Effector memory CD8-positive, alpha-beta T cell (primary cell): Measurements from ENCODE around the gene OGFOD3.
"Not testable (repeated sequence)": the region's sequence is repeated elsewhere in the genome, so short reads cannot be mapped to it uniquely, and the experiment has no call there.

ENCODE experiments used
- ATAC-seq: fragments of 150-1000 bp; cut with Tn5 transposase; replicated peaks from 2 replicates; pipeline ENCODE4 v1.10.0; 2021; ENCODE audit warnings: mild to moderate bottlenecking, moderate library complexity
- DNase-seq, 3 experiments: peaks; one replicate each; pipeline ENCODE4 v3.0.0; 2021
- H3K27ac Mint-ChIP-seq, 2 donors: one replicate each; pipeline ENCODE4 v1.8.0; 2022; ENCODE audit warnings: mild to moderate bottlenecking in 2 of 2, mixed read lengths in 2 of 2, moderate library complexity in 2 of 2
- H3K27me3 Mint-ChIP-seq, 2 donors: one replicate each; pipeline ENCODE4 v1.8.0; 2022; ENCODE audit warnings: mixed read lengths in 2 of 2
- H3K36me3 Mint-ChIP-seq: one replicate; pipeline ENCODE4 v1.8.0; 2022; ENCODE audit warnings: mild to moderate bottlenecking, moderate library complexity, mixed read lengths; ENCODE audit not compliant: insufficient read depth
- H3K4me1 Mint-ChIP-seq, 2 donors: one replicate each; pipeline ENCODE4 v1.8.0; 2022; ENCODE audit warnings: low read depth in 2 of 2, mixed read lengths in 2 of 2
- H3K4me3 Mint-ChIP-seq, 2 donors: one replicate each; pipeline ENCODE4 v1.8.0; 2022; ENCODE audit warnings: mild to moderate bottlenecking in 2 of 2, mixed read lengths in 2 of 2, moderate library complexity in 2 of 2
- H3K9me3 Mint-ChIP-seq, 2 donors: one replicate each; pipeline ENCODE4 v1.8.0; 2022; ENCODE audit warnings: mixed read lengths in 2 of 2

Gene OGFOD3

GRCh38 chr17:82453706-82454105 is 35.3 kb upstream of the OGFOD3 start:
- not testable (repeated sequence) for ATAC-seq, H3K27ac Mint-ChIP-seq

GRCh38 chr17:82453151-82453550 is 34.8 kb upstream of the OGFOD3 start:
- DNase-seq, H3K4me3 Mint-ChIP-seq, H3K27ac Mint-ChIP-seq, H3K27me3 Mint-ChIP-seq, ATAC-seq, H3K9me3 Mint-ChIP-seq: not testable (repeated sequence)
- Mint-ChIP-seq H3K4me1 (peaks cover 22 to 32% of the 10 kb centered on the region in 2 donors), H3K36me3 (peaks cover 27% of the 10 kb centered on the region)

More at GRCh38 chr17:82453706-82454105, 35.3 kb upstream of the OGFOD3 start:
- not testable (repeated sequence) for DNase-seq, H3K9me3 Mint-ChIP-seq, H3K27me3 Mint-ChIP-seq, H3K4me3 Mint-ChIP-seq
- Mint-ChIP-seq H3K4me1 (peaks cover 22 to 32% of the 10 kb centered on the region in 2 donors), H3K36me3 (peaks cover 31% of the 10 kb centered on the region)

GRCh38 chr17:82452162-82452561 is 33.8 kb upstream of the OGFOD3 start:
- no peaks in the 10 kb centered on the region for H3K27me3 Mint-ChIP-seq
- ATAC-seq, result no peak

GRCh38 chr17:82450357-82451106 is 32.1 kb upstream of the OGFOD3 start, which contains the start of gene CYBC1:
TSS of gene CYBC1 (minus strand) at chr17:82450752. CDS start at chr17:82449254, 1,498 bp downstream.
- no peaks in the 10 kb centered on the region for H3K9me3 Mint-ChIP-seq
- H3K4me1 Mint-ChIP-seq, result peaks cover 19 to 31% of the 10 kb centered on the region in 2 donors
- H3K27me3 Mint-ChIP-seq, result no peaks in the 10 kb centered on the region
- H3K36me3 Mint-ChIP-seq, result peaks cover 33% of the 10 kb centered on the region
- H3K27ac Mint-ChIP-seq, result peak within 1 kb of the TSS; percentile 97 to 98
- peak within 1 kb of the TSS; percentile 95 to 96 for H3K4me3 Mint-ChIP-seq
- ATAC-seq, result peak; percentile 63
- DNase-seq, result peak; percentile 89 to 92 (median 91)

More at GRCh38 chr17:82452162-82452561, 33.8 kb upstream of the OGFOD3 start:
- H3K4me3 Mint-ChIP-seq, result peak overlapping the region in 1 of 2 donors; percentile 26
- no peak for DNase-seq
- peak overlapping the region in 1 of 2 donors; percentile 76 for H3K27ac Mint-ChIP-seq
- no peaks in the 10 kb centered on the region for H3K9me3 Mint-ChIP-seq
- H3K36me3 Mint-ChIP-seq, result peaks cover 24% of the 10 kb centered on the region
- H3K4me1 Mint-ChIP-seq, result peaks cover 17 to 29% of the 10 kb centered on the region in 2 donors

- peaks cover 33% of the 10 kb centered on the region for H3K36me3 Mint-ChIP-seq
- H3K4me1 Mint-ChIP-seq, result peaks cover 19 to 31% of the 10 kb centered on the region in 2 donors
- peak overlapping the region; percentile 97 to 98 for H3K27ac Mint-ChIP-seq
- DNase-seq (peak in 1 of 3 experiments; percentile 17), ATAC-seq (peak; percentile 2)
- peak overlapping the region; percentile 95 to 96 for H3K4me3 Mint-ChIP-seq
- no peaks in the 10 kb centered on the region for H3K27me3 Mint-ChIP-seq
- no peaks in the 10 kb centered on the region for H3K9me3 Mint-ChIP-seq
Observed at GRCh38 chr17:82449883-82450356, 31.5 kb upstream of the OGFOD3 start.

GRCh38 chr17:82449131-82449882 is 30.9 kb upstream of the OGFOD3 start:
- H3K27ac Mint-ChIP-seq, result peak overlapping the region; percentile 97 to 98
- H3K36me3 Mint-ChIP-seq, result peaks cover 38% of the 10 kb centered on the region
- peak overlapping the region; percentile 95 to 96 for H3K4me3 Mint-ChIP-seq
- no peaks in the 10 kb centered on the region for H3K9me3 Mint-ChIP-seq
- DNase-seq (peak; percentile 76 to 80 (median 78)), ATAC-seq (peak; percentile 76)
- H3K4me1 Mint-ChIP-seq, result peaks cover 19 to 31% of the 10 kb centered on the region in 2 donors
- H3K27me3 Mint-ChIP-seq, result no peaks in the 10 kb centered on the region

- Mint-ChIP-seq H3K36me3 (peaks cover 46% of the 10 kb centered on the region), H3K4me3 (peak overlapping the region; percentile 55 to 61), H3K27ac (peak overlapping the region; percentile 62 to 90), H3K27me3 (no peaks in the 10 kb centered on the region), H3K4me1 (peaks cover 21 to 31% of the 10 kb centered on the region in 2 donors), H3K9me3 (no peaks in the 10 kb centered on the region)
- ATAC-seq (no peak), DNase-seq (no peak)
Observed at GRCh38 chr17:82447876-82448275, 29.5 kb upstream of the OGFOD3 start.

GRCh38 chr17:82446649-82447048 is 28.3 kb upstream of the OGFOD3 start:
- H3K9me3 Mint-ChIP-seq, result no peaks in the 10 kb centered on the region
- H3K4me1 Mint-ChIP-seq, result peaks cover 21 to 27% of the 10 kb centered on the region in 2 donors
- no peak for DNase-seq
- H3K4me3 Mint-ChIP-seq, result peak overlapping the region; percentile 40 to 61
- no peaks in the 10 kb centered on the region for H3K27me3 Mint-ChIP-seq
- H3K36me3 Mint-ChIP-seq, result peaks cover 53% of the 10 kb centered on the region
- peak overlapping the region in 1 of 2 donors; percentile 90 for H3K27ac Mint-ChIP-seq
- no peak for ATAC-seq

GRCh38 chr17:82446124-82446523 is 27.7 kb upstream of the OGFOD3 start:
- Mint-ChIP-seq H3K36me3 (peaks cover 55% of the 10 kb centered on the region), H3K4me1 (peaks cover 19 to 22% of the 10 kb centered on the region in 2 donors), H3K27me3 (no peaks in the 10 kb centered on the region), H3K4me3 (no peak overlapping the region), H3K27ac (no peak overlapping the region), H3K9me3 (no peaks in the 10 kb centered on the region)
- ATAC-seq, result no peak
- DNase-seq, result no peak

- ATAC-seq (no peak), DNase-seq (no peak)
- Mint-ChIP-seq H3K27ac (no peak overlapping the region), H3K27me3 (no peaks in the 10 kb centered on the region), H3K4me3 (no peak overlapping the region), H3K9me3 (no peaks in the 10 kb centered on the region), H3K36me3 (peaks cover 51% of the 10 kb centered on the region), H3K4me1 (peaks cover 19 to 21% of the 10 kb centered on the region in 2 donors)
Observed at GRCh38 chr17:82445542-82445941, 27.2 kb upstream of the OGFOD3 start.

GRCh38 chr17:82444941-82445521 is 26.6 kb upstream of the OGFOD3 start:
- Mint-ChIP-seq H3K4me3 (no peak overlapping the region), H3K36me3 (peaks cover 49% of the 10 kb centered on the region), H3K27ac (no peak overlapping the region), H3K9me3 (no peaks in the 10 kb centered on the region), H3K4me1 (peaks cover 21% of the 10 kb centered on the region in 2 donors), H3K27me3 (no peaks in the 10 kb centered on the region)
- ATAC-seq (no peak), DNase-seq (no peak)

GRCh38 chr17:82444284-82444893 is 26.0 kb upstream of the OGFOD3 start:
- H3K4me3 Mint-ChIP-seq, result no peak overlapping the region
- no peak overlapping the region for H3K27ac Mint-ChIP-seq
- DNase-seq (no peak), ATAC-seq (no peak)
- H3K36me3 Mint-ChIP-seq, result peaks cover 44% of the 10 kb centered on the region
- no peaks in the 10 kb centered on the region for H3K9me3 Mint-ChIP-seq
- H3K27me3 Mint-ChIP-seq, result no peaks in the 10 kb centered on the region
- peaks cover 14 to 16% of the 10 kb centered on the region in 2 donors for H3K4me1 Mint-ChIP-seq
